ACC112 (cell line): ENCODE data around the gene VGF.
"Not testable (repeated sequence)": the region's sequence is repeated elsewhere in the genome, so short reads cannot be mapped to it uniquely, and the experiment has no call there.

Source experiments
- H2AFZ ChIP-seq: fragments of 200-600 bp; sonication (generic); one replicate; pipeline ENCODE4 v1.6.0; 2017; ENCODE audit warnings: antibody characterized with exemption, low read length; ENCODE audit not compliant: unreplicated experiment
- H3K27ac ChIP-seq: fragments of 200-600 bp; sonication (generic); 2 replicates; pipeline ENCODE4 v1.5.1; 2014; ENCODE audit warnings: low read depth, mild to moderate bottlenecking, antibody characterized with exemption, low read length, moderate library complexity
- H3K27me3 ChIP-seq: fragments of 200-600 bp; sonication (generic); 2 replicates; pipeline ENCODE4 v1.6.1; 2014; ENCODE audit warnings: mild to moderate bottlenecking, antibody characterized with exemption, low read length, moderate library complexity, mixed read lengths; ENCODE audit not compliant: insufficient read depth
- H3K36me3 ChIP-seq: fragments of 200-600 bp; sonication (generic); 2 replicates; pipeline ENCODE4 v1.6.1; 2016; ENCODE audit warnings: mild to moderate bottlenecking, antibody characterized with exemption, low read length, moderate library complexity, mixed read lengths; ENCODE audit not compliant: insufficient read depth
- H3K4me1 ChIP-seq: fragments of 200-600 bp; sonication (generic); one replicate; pipeline ENCODE4 v1.6.1; 2016; ENCODE audit warnings: low read length, mixed read lengths; ENCODE audit not compliant: insufficient read depth, unreplicated experiment, control insufficient read depth
- H3K4me3 ChIP-seq: fragments of 200-600 bp; sonication (generic); 2 replicates; pipeline ENCODE4 v1.5.1; 2014; ENCODE audit warnings: mild to moderate bottlenecking, low read depth, low read length
- H3K79me2 ChIP-seq: fragments of 200-600 bp; sonication (generic); one replicate; pipeline ENCODE4 v1.6.0; 2016; ENCODE audit warnings: low read length; ENCODE audit not compliant: control insufficient read depth, unreplicated experiment, insufficient read depth

Gene VGF

GRCh38 chr7:101114492-101114891 is 50.9 kb downstream of the VGF start:
- H3K27ac ChIP-seq: peak overlapping the region; percentile 100
- H3K79me2 ChIP-seq: peaks cover 4% of the 10 kb centered on the region
- peak overlapping the region; percentile 12; the same call in 1 of the 2 replicates for H3K4me3 ChIP-seq

GRCh38 chr7:101113836-101114235 is 51.5 kb downstream of the VGF start:
- Histone ChIP-seq H3K27ac (peak overlapping the region; percentile 100), H2AFZ (no peak overlapping the region), H3K27me3 (no peaks in the 10 kb centered on the region), H3K79me2 (peaks cover 7% of the 10 kb centered on the region), H3K4me1 (peaks cover 52% of the 10 kb centered on the region), H3K4me3 (peak overlapping the region; percentile 12; the same call in 1 of the 2 replicates), H3K36me3 (no peaks in the 10 kb centered on the region)

More at GRCh38 chr7:101114492-101114891, 50.9 kb downstream of the VGF start:
- Histone ChIP-seq H3K36me3 (no peaks in the 10 kb centered on the region), H3K27me3 (no peaks in the 10 kb centered on the region), H3K4me1 (peaks cover 49% of the 10 kb centered on the region), H2AFZ (no peak overlapping the region)

GRCh38 chr7:101113140-101113539 is 52.2 kb downstream of the VGF start:
- not testable (repeated sequence) for H3K36me3 ChIP-seq, H3K27me3 ChIP-seq, H2AFZ ChIP-seq, H3K4me3 ChIP-seq, H3K79me2 ChIP-seq
- Histone ChIP-seq H3K27ac (peak overlapping the region; percentile 100), H3K4me1 (peaks cover 53% of the 10 kb centered on the region)
